Neuron (in vitro differentiated cells): ENCODE measurements around the gene STX1B.
"Not testable (repeated sequence)": the region's sequence is repeated elsewhere in the genome, so short reads cannot be mapped to it uniquely, and the experiment has no call there.

Experiments
- H2AFZ ChIP-seq: one replicate; pipeline ENCODE4 v1.6.1; 2013; ENCODE audit warnings: low read depth, mild to moderate bottlenecking, inconsistent platforms, low read length, moderate library complexity
- H3K27me3 ChIP-seq: one replicate; pipeline ENCODE4 v1.6.1; 2013; ENCODE audit warnings: low read length; ENCODE audit not compliant: insufficient read depth
- H3K36me3 ChIP-seq: one replicate; pipeline ENCODE4 v1.6.1; 2013; ENCODE audit warnings: low read length; ENCODE audit not compliant: insufficient read depth
- H3K4me1 ChIP-seq: one replicate; pipeline ENCODE4 v1.6.1; 2013; ENCODE audit warnings: low read length; ENCODE audit not compliant: insufficient read depth
- H3K4me3 ChIP-seq: 2 replicates; pipeline ENCODE4 v1.5.1; 2013; ENCODE audit warnings: mild to moderate bottlenecking, low read length, moderate library complexity
- H3K9me3 ChIP-seq: one replicate; pipeline ENCODE4 v1.6.1; 2013; ENCODE audit warnings: low read length

Gene STX1B

DNA sequence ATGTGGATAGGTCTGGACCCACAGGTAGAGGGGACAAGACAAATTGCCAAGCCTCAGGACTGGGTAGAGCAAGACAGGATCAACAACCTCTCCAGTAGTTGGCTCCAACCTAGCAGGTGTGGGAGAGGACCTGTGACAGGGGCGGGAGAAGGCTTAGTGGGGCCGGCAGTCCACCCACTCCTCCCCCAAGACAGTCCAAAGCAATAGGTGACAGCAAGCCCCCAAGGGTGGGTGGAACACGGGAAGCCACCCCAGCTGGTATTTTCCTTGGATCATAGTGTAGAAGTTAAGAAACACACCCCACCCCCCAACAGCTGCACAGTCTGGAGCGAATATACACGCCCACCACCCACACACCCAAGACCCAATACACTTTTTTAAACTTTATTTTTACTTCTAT is 18.8 kb upstream of the STX1B start:
- Histone ChIP-seq H3K27me3 (no peaks in the 10 kb centered on the region), H3K4me1 (peaks cover 4% of the 10 kb centered on the region), H3K9me3 (no peaks in the 10 kb centered on the region), H3K4me3 (no peak overlapping the region), H3K36me3 (no peaks in the 10 kb centered on the region), H2AFZ (no peak overlapping the region)

DNA sequence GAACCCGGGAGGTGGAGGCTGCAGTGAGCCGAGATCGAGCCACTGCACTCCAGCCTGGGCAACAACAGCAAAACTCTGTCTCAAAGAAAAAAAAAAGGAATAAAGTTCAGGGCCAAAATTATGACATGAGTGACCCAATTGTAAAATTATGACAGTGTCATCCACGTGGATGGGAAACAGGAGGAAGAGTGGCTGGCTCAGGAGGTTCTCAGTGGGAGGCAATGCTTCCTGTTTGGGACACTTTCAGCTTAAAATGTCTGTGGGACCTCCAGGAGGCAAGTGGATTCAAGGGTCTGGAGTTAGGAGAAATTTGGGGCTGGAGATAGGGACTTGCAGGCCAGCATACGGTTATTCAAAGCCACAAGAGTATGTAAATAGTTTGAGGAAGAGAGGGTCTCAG is 14.9 kb upstream of the STX1B start:
- no peak overlapping the region for H2AFZ ChIP-seq
- no peak overlapping the region for H3K4me3 ChIP-seq
- H3K4me1 ChIP-seq, result no peaks in the 10 kb centered on the region
- no peaks in the 10 kb centered on the region for H3K27me3 ChIP-seq
- H3K9me3 ChIP-seq, result no peaks in the 10 kb centered on the region
- no peaks in the 10 kb centered on the region for H3K36me3 ChIP-seq

DNA sequence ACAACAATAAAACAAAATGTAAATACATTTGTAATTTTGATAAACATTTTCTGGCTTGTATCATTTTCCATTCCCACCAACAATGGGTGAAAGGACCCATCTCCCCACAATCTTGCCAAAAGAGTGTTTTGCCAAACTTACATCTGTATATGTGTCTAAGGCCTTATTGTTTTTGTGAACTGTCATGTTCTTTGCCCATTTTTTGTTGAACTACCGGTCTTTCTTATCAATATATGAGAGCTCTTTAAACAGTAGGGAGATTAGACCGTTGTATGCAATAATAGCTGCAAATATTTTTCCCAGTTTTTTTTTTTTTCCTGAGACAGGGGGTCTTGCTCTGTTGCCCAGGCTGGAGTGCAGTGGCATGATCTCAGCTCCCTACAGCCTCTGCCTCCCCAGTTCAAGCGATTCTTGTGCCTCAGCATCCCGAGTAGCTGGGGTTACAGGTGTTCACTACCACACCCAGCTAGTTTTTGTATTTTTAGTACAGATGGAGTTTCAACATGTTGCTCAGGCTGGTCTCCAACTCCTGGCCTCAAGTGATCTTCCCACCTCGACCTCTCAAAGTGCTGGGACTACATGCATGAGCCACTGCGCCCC is 13.3 kb upstream of the STX1B start:
- Histone ChIP-seq H3K9me3 (no peaks in the 10 kb centered on the region), H3K4me3 (no peak overlapping the region), H3K36me3 (no peaks in the 10 kb centered on the region), H3K4me1 (no peaks in the 10 kb centered on the region), H3K27me3 (no peaks in the 10 kb centered on the region), H2AFZ (no peak overlapping the region)

- H3K4me1 ChIP-seq, result no peaks in the 10 kb centered on the region
- no peak overlapping the region for H2AFZ ChIP-seq
- H3K36me3 ChIP-seq, result no peaks in the 10 kb centered on the region
- no peaks in the 10 kb centered on the region for H3K9me3 ChIP-seq
- H3K27me3 ChIP-seq, result no peaks in the 10 kb centered on the region
- no peak overlapping the region for H3K4me3 ChIP-seq
Measured at GRCh38 chr16:31023252-31023602, 12.8 kb upstream of the STX1B start.

- no peaks in the 10 kb centered on the region for H3K36me3 ChIP-seq
- H3K27me3 ChIP-seq, result no peaks in the 10 kb centered on the region
- H3K4me3 ChIP-seq, result no peak overlapping the region
- H3K9me3 ChIP-seq, result no peaks in the 10 kb centered on the region
- H3K4me1 ChIP-seq, result no peaks in the 10 kb centered on the region
- no peak overlapping the region for H2AFZ ChIP-seq
Measured at GRCh38 chr16:31022544-31023251, 12.3 kb upstream of the STX1B start.

DNA sequence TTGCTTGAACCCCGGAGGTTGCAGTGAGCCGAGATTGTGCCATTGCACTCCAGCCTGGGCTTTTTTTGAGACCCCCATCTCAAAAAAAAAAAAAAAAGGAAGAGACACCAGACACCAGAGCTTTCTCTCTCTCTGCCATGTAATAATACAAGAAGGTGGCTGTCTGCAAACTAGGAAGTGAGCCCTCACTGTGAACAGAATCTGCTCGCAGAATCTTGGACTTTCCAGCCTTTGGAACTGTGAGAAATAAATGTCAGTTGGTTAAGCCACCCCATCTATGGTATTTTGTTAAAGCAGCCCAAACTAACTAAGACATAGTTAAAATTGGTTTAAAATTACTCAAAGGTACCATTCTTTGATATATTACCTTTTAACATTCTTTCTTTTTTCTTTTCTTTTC is 10.1 kb upstream of the STX1B start:
- Histone ChIP-seq H3K4me3 (no peak overlapping the region), H3K4me1 (no peaks in the 10 kb centered on the region), H3K27me3 (no peaks in the 10 kb centered on the region), H3K36me3 (no peaks in the 10 kb centered on the region), H3K9me3 (no peaks in the 10 kb centered on the region), H2AFZ (no peak overlapping the region)

DNA sequence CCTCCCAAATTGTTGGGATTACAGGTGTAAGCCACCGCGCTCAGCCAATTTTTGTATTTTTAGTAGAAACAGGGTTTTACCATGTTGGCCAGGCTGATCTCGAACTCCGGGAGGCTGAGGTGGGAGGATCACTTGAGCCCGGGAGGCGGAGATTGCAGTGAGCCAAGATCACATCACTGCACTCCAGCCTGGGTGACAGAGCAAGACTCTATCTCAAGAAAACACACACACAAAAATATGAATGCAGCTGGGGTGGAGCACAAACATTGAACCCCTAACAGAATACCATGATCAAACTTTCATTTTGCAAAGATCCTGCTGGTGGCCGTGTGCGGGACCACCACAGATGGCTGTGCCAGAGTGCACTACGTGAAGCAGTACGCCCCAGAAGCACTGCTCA is 7.3 kb upstream of the STX1B start:
- H2AFZ ChIP-seq, H3K9me3 ChIP-seq, H3K27me3 ChIP-seq, H3K4me3 ChIP-seq, H3K36me3 ChIP-seq, H3K4me1 ChIP-seq: not testable (repeated sequence)

GRCh38 chr16:31016018-31016417 is 5.6 kb upstream of the STX1B start:
- Histone ChIP-seq H3K36me3 (no peaks in the 10 kb centered on the region), H2AFZ (no peak overlapping the region), H3K27me3 (no peaks in the 10 kb centered on the region), H3K4me1 (peaks cover under 1% of the 10 kb centered on the region), H3K4me3 (no peak overlapping the region), H3K9me3 (no peaks in the 10 kb centered on the region)

DNA sequence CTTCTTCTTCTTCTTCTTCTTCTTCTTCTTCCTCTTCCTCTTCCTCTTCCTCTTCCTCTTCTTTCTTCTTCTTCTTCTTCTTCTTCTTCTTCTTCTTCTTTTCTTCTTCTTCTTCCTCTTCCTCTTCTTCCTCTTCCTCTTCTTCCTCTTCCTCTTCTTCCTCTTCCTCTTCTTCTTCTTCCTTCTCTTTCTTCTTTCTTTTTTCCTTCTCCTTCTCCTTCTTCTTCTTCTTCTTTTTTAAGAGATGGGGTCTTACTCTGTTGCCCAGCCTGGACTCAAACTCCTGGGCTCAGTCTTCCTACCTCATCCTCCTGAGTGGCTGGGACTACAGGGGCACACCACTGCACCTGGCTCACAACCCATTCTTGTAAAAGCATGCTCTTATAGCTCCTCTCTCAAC is 2.9 kb upstream of the STX1B start:
- not testable (repeated sequence) for H3K9me3 ChIP-seq, H3K4me3 ChIP-seq, H3K4me1 ChIP-seq, H2AFZ ChIP-seq, H3K27me3 ChIP-seq, H3K36me3 ChIP-seq

DNA sequence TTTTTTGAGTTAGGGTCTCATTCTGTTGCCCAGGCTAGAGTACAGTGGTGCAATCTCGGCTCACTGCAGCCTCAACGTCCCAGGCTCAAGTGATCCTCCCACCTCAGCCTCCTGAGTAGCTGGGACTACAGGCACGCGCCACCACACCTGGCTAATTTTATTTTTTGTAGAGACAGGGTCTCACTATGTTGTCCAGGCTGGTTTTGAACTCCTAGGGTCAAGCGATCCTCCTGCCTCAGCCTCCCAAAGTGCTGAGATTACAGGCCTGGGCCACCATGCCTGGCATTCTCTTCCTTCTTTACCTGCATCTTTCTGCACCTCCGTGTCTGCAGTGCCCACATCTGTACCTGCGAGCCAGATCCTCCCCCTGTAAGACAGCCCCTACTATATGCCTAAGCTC is 1.4 kb upstream of the STX1B start:
- H3K36me3 ChIP-seq, H3K9me3 ChIP-seq, H2AFZ ChIP-seq, H3K4me3 ChIP-seq, H3K4me1 ChIP-seq, H3K27me3 ChIP-seq: not testable (repeated sequence)

GRCh38 chr16:31009894-31010584 is 399 bp downstream of the STX1B start:
- H3K4me1 ChIP-seq, result peaks cover 16% of the 10 kb centered on the region
- no peaks in the 10 kb centered on the region for H3K27me3 ChIP-seq
- H2AFZ ChIP-seq, result no peak overlapping the region
- peak overlapping the region; percentile 42 for H3K4me3 ChIP-seq
- H3K36me3 ChIP-seq, result no peaks in the 10 kb centered on the region
- H3K9me3 ChIP-seq, result no peaks in the 10 kb centered on the region

DNA sequence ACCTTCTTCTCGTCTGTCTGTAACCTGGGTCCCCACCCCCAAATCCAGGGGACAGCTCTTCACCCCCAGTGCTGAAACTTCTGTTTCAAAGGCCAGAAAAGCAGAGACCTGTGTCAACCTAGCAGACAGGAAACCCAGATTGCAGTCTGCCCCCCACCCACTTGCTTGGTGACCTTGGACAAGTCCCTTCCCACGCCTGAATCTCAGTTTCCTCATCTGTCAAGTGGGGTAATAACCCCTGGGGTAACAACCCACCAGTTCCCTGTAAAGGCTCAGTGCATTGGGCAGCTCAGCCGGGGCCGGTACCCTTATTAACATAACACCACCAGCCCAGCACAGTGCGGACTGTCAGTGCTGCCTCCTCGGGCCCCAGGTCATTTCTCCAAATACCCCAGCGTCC is 1.3 kb downstream of the STX1B start:
- Histone ChIP-seq H3K36me3 (no peaks in the 10 kb centered on the region), H3K9me3 (no peaks in the 10 kb centered on the region), H3K4me3 (no peak overlapping the region), H3K27me3 (no peaks in the 10 kb centered on the region), H2AFZ (no peak overlapping the region), H3K4me1 (peaks cover 16% of the 10 kb centered on the region)

DNA sequence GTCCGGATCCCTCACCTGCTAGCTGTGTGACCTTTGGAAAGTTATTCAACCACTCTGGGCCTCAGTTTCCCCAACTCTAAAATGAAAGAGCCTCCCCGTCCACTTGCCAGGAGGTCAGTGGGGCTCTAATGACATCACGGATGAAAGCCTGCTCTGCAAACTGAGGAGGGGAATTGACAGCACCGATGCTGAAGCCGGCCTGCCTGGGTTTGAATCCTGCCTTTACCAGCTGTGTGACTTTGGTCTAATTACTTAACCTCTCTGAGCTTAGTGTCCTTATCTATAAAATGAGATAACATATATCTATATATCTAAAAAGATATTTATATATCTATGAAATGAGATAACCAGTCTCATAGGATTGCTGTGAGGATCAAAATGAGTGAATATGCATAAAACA is 1.9 kb downstream of the STX1B start:
- H3K4me3 ChIP-seq, result no peak overlapping the region
- no peaks in the 10 kb centered on the region for H3K36me3 ChIP-seq
- H3K27me3 ChIP-seq, result no peaks in the 10 kb centered on the region
- H3K4me1 ChIP-seq, result peaks cover 16% of the 10 kb centered on the region
- H3K9me3 ChIP-seq, result no peaks in the 10 kb centered on the region
- H2AFZ ChIP-seq, result no peak overlapping the region

GRCh38 chr16:31008149-31008548 is 2.3 kb downstream of the STX1B start:
- H3K27me3 ChIP-seq, result no peaks in the 10 kb centered on the region
- H3K4me3 ChIP-seq, result no peak overlapping the region
- no peak overlapping the region for H2AFZ ChIP-seq
- H3K36me3 ChIP-seq, result no peaks in the 10 kb centered on the region
- peaks cover 16% of the 10 kb centered on the region for H3K4me1 ChIP-seq
- H3K9me3 ChIP-seq, result no peaks in the 10 kb centered on the region
